Measurements from ENCODE around the gene HDAC4.

HDAC4 gene

GRCh38 chr2:239277401-239278085 is 123.3 kb downstream of the HDAC4 start:
- Histone ChIP-seq H3K27ac (ENCODE audit: low read depth, low read length, poor library complexity, severe bottlenecking) (no peak overlapping the region), H3K4me1 (ENCODE audit: insufficient read depth, low read length, severe bottlenecking) (no peaks in the 10 kb centered on the region), H3F3A (ENCODE audit: insufficient read depth, low read length) (no peaks in the 10 kb centered on the region), H3K79me2 (ENCODE audit: insufficient read depth, low read length) (no peaks in the 10 kb centered on the region), H3K27me3 (ENCODE audit: insufficient read depth, low read length) (0 out of 2 replicates have a peak, but pooled peaks cover 11% of the 10 kb centered on the region), H3K9ac (ENCODE audit: low read length) (no peak overlapping the region), H4K20me1 (ENCODE audit: insufficient read depth, low read length) (no peaks in the 10 kb centered on the region), H2AFZ (ENCODE audit: low read length) (no peak overlapping the region), H3K4me3 (ENCODE audit: low read depth, low read length, poor library complexity, severe bottlenecking) (no peak overlapping the region), H3K4me2 (ENCODE audit: low read length) (no peak overlapping the region), H3K36me3 (ENCODE audit: insufficient read depth, low read length) (no peaks in the 10 kb centered on the region), H3K9me2 (ENCODE audit: low read depth, low read length) (no peaks in the 10 kb centered on the region), H3K9me3 (ENCODE audit: low read length) (no peaks in the 10 kb centered on the region)
- TF ChIP-seq CTCF (IDR thresholded peaks at IDR 0.05; ENCODE audit: low read length) (no peak), EZH2 (IDR thresholded peaks at IDR 0.05; ENCODE audit: borderline replicate concordance, low read length) (no peak)

GRCh38 chr2:239276851-239277250 is 124.0 kb downstream of the HDAC4 start:
- no peaks in the 10 kb centered on the region for H3K9me3 ChIP-seq (ENCODE audit: low read length)
- no peaks in the 10 kb centered on the region for H3K4me1 ChIP-seq (ENCODE audit: insufficient read depth, low read length, severe bottlenecking)
- H3K9ac ChIP-seq (ENCODE audit: low read length): no peak overlapping the region
- TF ChIP-seq EZH2 (IDR thresholded peaks at IDR 0.05; ENCODE audit: borderline replicate concordance, low read length) (no peak), CTCF (IDR thresholded peaks at IDR 0.05; ENCODE audit: low read length) (no peak)
- H3K79me2 ChIP-seq (ENCODE audit: insufficient read depth, low read length): no peaks in the 10 kb centered on the region
- H4K20me1 ChIP-seq (ENCODE audit: insufficient read depth, low read length): peaks cover 2% of the 10 kb centered on the region; the same call in 1 of the 2 replicates
- H3K27ac ChIP-seq (ENCODE audit: low read depth, low read length, poor library complexity, severe bottlenecking): no peak overlapping the region
- no peaks in the 10 kb centered on the region for H3K36me3 ChIP-seq (ENCODE audit: insufficient read depth, low read length)
- no peak overlapping the region for H3K4me2 ChIP-seq (ENCODE audit: low read length)
- H2AFZ ChIP-seq (ENCODE audit: low read length): no peak overlapping the region
- H3F3A ChIP-seq (ENCODE audit: insufficient read depth, low read length): no peaks in the 10 kb centered on the region
- 0 out of 2 replicates have a peak, but pooled peaks cover 11% of the 10 kb centered on the region for H3K27me3 ChIP-seq (ENCODE audit: insufficient read depth, low read length)
- H3K9me2 ChIP-seq (ENCODE audit: low read depth, low read length): no peaks in the 10 kb centered on the region
- no peak overlapping the region for H3K4me3 ChIP-seq (ENCODE audit: low read depth, low read length, poor library complexity, severe bottlenecking)

- Histone ChIP-seq H3K27ac (ENCODE audit: low read depth, low read length, poor library complexity, severe bottlenecking) (no peak overlapping the region), H3K9ac (ENCODE audit: low read length) (no peak overlapping the region), H3K4me2 (ENCODE audit: low read length) (no peak overlapping the region)
These were observed 124.7 kb downstream of the HDAC4 start for GRCh38 chr2:239275847-239276831.

More at GRCh38 chr2:239275847-239276831, 124.7 kb downstream of the HDAC4 start:
- Histone ChIP-seq H3K9me2 (ENCODE audit: low read depth, low read length) (no peaks in the 10 kb centered on the region), H3K36me3 (ENCODE audit: insufficient read depth, low read length) (no peaks in the 10 kb centered on the region), H3K27me3 (ENCODE audit: insufficient read depth, low read length) (peaks cover 15% of the 10 kb centered on the region; the same call in 1 of the 2 replicates), H3K79me2 (ENCODE audit: insufficient read depth, low read length) (no peaks in the 10 kb centered on the region), H3K4me1 (ENCODE audit: insufficient read depth, low read length, severe bottlenecking) (no peaks in the 10 kb centered on the region), H3K9me3 (ENCODE audit: low read length) (no peaks in the 10 kb centered on the region), H3F3A (ENCODE audit: insufficient read depth, low read length) (no peaks in the 10 kb centered on the region), H4K20me1 (ENCODE audit: insufficient read depth, low read length) (peaks cover 2% of the 10 kb centered on the region; the same call in 1 of the 2 replicates), H2AFZ (ENCODE audit: low read length) (no peak overlapping the region), H3K4me3 (ENCODE audit: low read depth, low read length, poor library complexity, severe bottlenecking) (no peak overlapping the region)
- no peak for TF ChIP-seq CTCF (IDR thresholded peaks at IDR 0.05; ENCODE audit: low read length)
- TF ChIP-seq EZH2 (IDR thresholded peaks at IDR 0.05; ENCODE audit: borderline replicate concordance, low read length): no peak
